ENCODE measurements around the gene KCNC4. TPM values are rescaled to one million over a fixed set of nuclear protein-coding genes. Genes with fewer than 3 reads are reported as not detected.

KCNC4 gene
- 1 to 10 TPM; 1.8 to 1.9 TPM for polyA plus RNA-seq

GRCh38 chr1:110209715-110210603 is at the start of gene KCNC4:
TSS of gene KCNC4 (plus strand) at chr1:110210314. CDS start at chr1:110211500, 1,186 bp downstream.
- 2 to 3% methylated on average over 57 to 103 of the region's 103 CpGs for WGBS, 2 donors
- Histone ChIP-seq H3K4me3 (ENCODE audit: low read depth in 1 of 2, low read length in 2 of 2) (peak within 1 kb of the TSS; percentile 61 to 62), H3K27ac (ENCODE audit: low read depth in 2 of 2, low read length in 1 of 2) (peak within 1 kb of the TSS; percentile 84 to 94), H3K36me3 (ENCODE audit: control insufficient read depth in 2 of 2, insufficient read depth in 2 of 2, low read length in 1 of 2) (no peaks in the 10 kb centered on the region), H3K4me1 (ENCODE audit: control insufficient read depth in 2 of 2, insufficient read depth in 2 of 2, low read length in 1 of 2) (peaks cover 2 to 23% of the 10 kb centered on the region in 2 donors), H3K9me3 (ENCODE audit: control insufficient read depth in 2 of 2, insufficient read depth in 1 of 2, low read depth in 1 of 2, low read length in 1 of 2) (no peaks in the 10 kb centered on the region), H3K27me3 (ENCODE audit: control insufficient read depth in 1 of 2, insufficient read depth in 2 of 2, low read length in 2 of 2) (no peaks in the 10 kb centered on the region)

DNA sequence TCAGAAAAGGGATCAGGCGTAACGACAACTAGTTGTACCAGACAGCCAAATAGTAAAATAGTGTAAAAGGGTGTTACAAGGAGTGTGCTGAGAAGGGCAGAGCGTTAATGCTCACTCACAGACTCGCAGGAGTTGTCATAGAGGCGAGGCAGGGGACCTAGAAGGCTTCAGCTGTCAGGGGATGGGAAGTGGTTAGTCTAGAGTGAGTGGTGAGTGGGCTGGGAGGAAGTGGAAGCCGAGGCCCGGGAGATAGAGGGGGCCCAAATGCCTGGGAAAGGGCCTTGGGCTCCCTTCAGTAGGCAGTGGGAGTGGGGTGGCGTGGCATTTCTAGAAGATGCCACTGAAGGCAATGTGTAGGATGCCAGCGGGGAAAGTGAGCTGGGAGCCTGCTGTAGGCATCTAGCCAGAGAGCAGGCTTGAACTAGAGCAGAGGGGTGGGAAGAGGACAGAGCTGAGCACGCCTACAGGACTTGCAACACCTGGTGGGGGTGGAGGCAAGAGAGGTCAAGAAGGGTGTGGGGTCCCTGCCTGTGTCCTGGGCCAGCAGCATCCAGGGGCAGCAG is 49.5 kb upstream of the KCNC4 start:
- Histone ChIP-seq H3K27ac (ENCODE audit: low read depth in 2 of 2, low read length in 1 of 2) (no peak overlapping the region), H3K9me3 (ENCODE audit: control insufficient read depth in 2 of 2, insufficient read depth in 1 of 2, low read depth in 1 of 2, low read length in 1 of 2) (peaks cover 0 to 2% of the 10 kb centered on the region in 2 donors), H3K27me3 (ENCODE audit: control insufficient read depth in 1 of 2, insufficient read depth in 2 of 2, low read length in 2 of 2) (no peaks in the 10 kb centered on the region), H3K4me1 (ENCODE audit: control insufficient read depth in 2 of 2, insufficient read depth in 2 of 2, low read length in 1 of 2) (no peaks in the 10 kb centered on the region), H3K36me3 (ENCODE audit: control insufficient read depth in 2 of 2, insufficient read depth in 2 of 2, low read length in 1 of 2) (no peaks in the 10 kb centered on the region), H3K4me3 (ENCODE audit: low read depth in 1 of 2, low read length in 2 of 2) (no peak overlapping the region)
- WGBS, 2 donors: 57 to 62% methylated on average over 10 of the region's 10 CpGs

DNA sequence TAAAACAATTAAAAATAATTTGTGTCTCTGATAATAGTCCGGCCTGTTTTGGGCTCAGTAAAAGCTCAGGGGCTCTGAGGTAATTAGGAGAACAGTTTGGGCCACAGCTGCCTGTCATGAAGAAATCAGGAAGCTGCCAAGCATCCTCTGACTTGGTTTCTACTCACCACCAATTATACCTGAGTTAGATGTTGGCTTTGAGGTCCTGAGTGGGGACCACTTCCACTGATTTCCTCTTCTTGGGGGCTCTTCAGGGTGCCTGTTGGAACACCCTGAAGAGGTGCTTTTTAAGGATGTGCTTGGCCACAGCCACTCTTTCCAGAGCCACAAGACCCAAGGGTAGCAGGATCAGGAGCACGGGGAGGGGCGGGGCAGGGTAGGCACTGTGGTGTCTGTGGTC is 48.9 kb upstream of the KCNC4 start:
- Histone ChIP-seq H3K9me3 (ENCODE audit: control insufficient read depth in 2 of 2, insufficient read depth in 1 of 2, low read depth in 1 of 2, low read length in 1 of 2) (peaks cover 0 to 2% of the 10 kb centered on the region in 2 donors), H3K27me3 (ENCODE audit: control insufficient read depth in 1 of 2, insufficient read depth in 2 of 2, low read length in 2 of 2) (no peaks in the 10 kb centered on the region), H3K4me1 (ENCODE audit: control insufficient read depth in 2 of 2, insufficient read depth in 2 of 2, low read length in 1 of 2) (no peaks in the 10 kb centered on the region), H3K36me3 (ENCODE audit: control insufficient read depth in 2 of 2, insufficient read depth in 2 of 2, low read length in 1 of 2) (no peaks in the 10 kb centered on the region), H3K27ac (ENCODE audit: low read depth in 2 of 2, low read length in 1 of 2) (no peak overlapping the region), H3K4me3 (ENCODE audit: low read depth in 1 of 2, low read length in 2 of 2) (no peak overlapping the region)
- 91 to 92% methylated on average over 3 of the region's 3 CpGs for WGBS, 2 donors

- Histone ChIP-seq H3K27ac (ENCODE audit: low read depth in 2 of 2, low read length in 1 of 2) (no peak overlapping the region), H3K4me3 (ENCODE audit: low read depth in 1 of 2, low read length in 2 of 2) (no peak overlapping the region), H3K4me1 (ENCODE audit: control insufficient read depth in 2 of 2, insufficient read depth in 2 of 2, low read length in 1 of 2) (no peaks in the 10 kb centered on the region), H3K36me3 (ENCODE audit: control insufficient read depth in 2 of 2, insufficient read depth in 2 of 2, low read length in 1 of 2) (no peaks in the 10 kb centered on the region), H3K27me3 (ENCODE audit: control insufficient read depth in 1 of 2, insufficient read depth in 2 of 2, low read length in 2 of 2) (no peaks in the 10 kb centered on the region), H3K9me3 (ENCODE audit: control insufficient read depth in 2 of 2, insufficient read depth in 1 of 2, low read depth in 1 of 2, low read length in 1 of 2) (peaks cover 0 to 2% of the 10 kb centered on the region in 2 donors)
- 86 to 89% methylated on average over 11 of the region's 11 CpGs for WGBS, 2 donors
Measured at GRCh38 chr1:110161849-110162248, 48.3 kb upstream of the KCNC4 start.

- Histone ChIP-seq H3K9me3 (ENCODE audit: control insufficient read depth in 2 of 2, insufficient read depth in 1 of 2, low read depth in 1 of 2, low read length in 1 of 2) (peaks cover 0 to 2% of the 10 kb centered on the region in 2 donors), H3K4me1 (ENCODE audit: control insufficient read depth in 2 of 2, insufficient read depth in 2 of 2, low read length in 1 of 2) (no peaks in the 10 kb centered on the region), H3K27ac (ENCODE audit: low read depth in 2 of 2, low read length in 1 of 2) (no peak overlapping the region), H3K4me3 (ENCODE audit: low read depth in 1 of 2, low read length in 2 of 2) (no peak overlapping the region), H3K36me3 (ENCODE audit: control insufficient read depth in 2 of 2, insufficient read depth in 2 of 2, low read length in 1 of 2) (no peaks in the 10 kb centered on the region), H3K27me3 (ENCODE audit: control insufficient read depth in 1 of 2, insufficient read depth in 2 of 2, low read length in 2 of 2) (no peaks in the 10 kb centered on the region)
- 36 to 43% methylated on average over 7 of the region's 7 CpGs for WGBS, 2 donors
Measured at GRCh38 chr1:110163591-110163990, 46.5 kb upstream of the KCNC4 start.

DNA sequence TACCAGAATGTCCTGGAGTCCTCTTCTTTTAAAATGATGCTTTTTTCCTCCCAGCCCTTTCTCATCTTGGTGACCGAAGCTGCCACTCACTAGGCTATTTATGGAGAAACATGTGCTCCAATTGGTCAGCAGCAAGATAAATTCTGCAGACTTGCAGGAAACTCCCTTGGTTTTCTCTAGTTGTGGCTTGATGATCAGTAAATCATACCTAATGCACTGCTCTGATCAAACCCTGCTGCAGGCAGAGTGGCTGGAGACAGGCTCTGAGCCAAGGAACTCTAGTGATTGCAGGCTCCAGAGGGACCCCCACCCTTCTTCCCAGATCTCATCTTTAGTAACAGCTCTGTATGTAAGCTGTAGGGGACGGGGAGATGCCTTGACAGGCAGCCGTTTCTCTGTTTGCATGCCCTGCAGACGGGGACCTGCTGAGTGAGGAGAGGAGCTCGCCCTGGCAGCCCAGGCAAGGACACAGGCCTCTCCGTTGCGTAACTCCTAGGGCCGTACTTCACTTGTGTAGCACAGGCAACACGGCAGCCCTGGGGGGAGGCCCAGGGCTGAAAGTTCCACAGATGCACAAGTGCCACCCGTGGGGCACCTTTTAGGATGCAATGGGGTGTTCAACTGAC is 45.3 kb upstream of the KCNC4 start:
- no peak overlapping the region for H3K27ac ChIP-seq (ENCODE audit: low read depth in 2 of 2, low read length in 1 of 2)
- no peaks in the 10 kb centered on the region for H3K27me3 ChIP-seq (ENCODE audit: control insufficient read depth in 1 of 2, insufficient read depth in 2 of 2, low read length in 2 of 2)
- H3K9me3 ChIP-seq (ENCODE audit: control insufficient read depth in 2 of 2, insufficient read depth in 1 of 2, low read depth in 1 of 2, low read length in 1 of 2): peaks cover 0 to 2% of the 10 kb centered on the region in 2 donors
- H3K4me3 ChIP-seq (ENCODE audit: low read depth in 1 of 2, low read length in 2 of 2): no peak overlapping the region
- no peaks in the 10 kb centered on the region for H3K36me3 ChIP-seq (ENCODE audit: control insufficient read depth in 2 of 2, insufficient read depth in 2 of 2, low read length in 1 of 2)
- H3K4me1 ChIP-seq (ENCODE audit: control insufficient read depth in 2 of 2, insufficient read depth in 2 of 2, low read length in 1 of 2): no peaks in the 10 kb centered on the region
- WGBS, 2 donors: 59 to 60% methylated on average over 10 of the region's 10 CpGs

- Histone ChIP-seq H3K9me3 (ENCODE audit: control insufficient read depth in 2 of 2, insufficient read depth in 1 of 2, low read depth in 1 of 2, low read length in 1 of 2) (peaks cover 0 to 2% of the 10 kb centered on the region in 2 donors), H3K36me3 (ENCODE audit: control insufficient read depth in 2 of 2, insufficient read depth in 2 of 2, low read length in 1 of 2) (no peaks in the 10 kb centered on the region), H3K27me3 (ENCODE audit: control insufficient read depth in 1 of 2, insufficient read depth in 2 of 2, low read length in 2 of 2) (no peaks in the 10 kb centered on the region), H3K27ac (ENCODE audit: low read depth in 2 of 2, low read length in 1 of 2) (no peak overlapping the region), H3K4me3 (ENCODE audit: low read depth in 1 of 2, low read length in 2 of 2) (no peak overlapping the region), H3K4me1 (ENCODE audit: control insufficient read depth in 2 of 2, insufficient read depth in 2 of 2, low read length in 1 of 2) (no peaks in the 10 kb centered on the region)
- WGBS, 2 donors: 72 to 82% methylated on average over 6 of the region's 6 CpGs
Measured at GRCh38 chr1:110165761-110166231, 44.3 kb upstream of the KCNC4 start.

DNA sequence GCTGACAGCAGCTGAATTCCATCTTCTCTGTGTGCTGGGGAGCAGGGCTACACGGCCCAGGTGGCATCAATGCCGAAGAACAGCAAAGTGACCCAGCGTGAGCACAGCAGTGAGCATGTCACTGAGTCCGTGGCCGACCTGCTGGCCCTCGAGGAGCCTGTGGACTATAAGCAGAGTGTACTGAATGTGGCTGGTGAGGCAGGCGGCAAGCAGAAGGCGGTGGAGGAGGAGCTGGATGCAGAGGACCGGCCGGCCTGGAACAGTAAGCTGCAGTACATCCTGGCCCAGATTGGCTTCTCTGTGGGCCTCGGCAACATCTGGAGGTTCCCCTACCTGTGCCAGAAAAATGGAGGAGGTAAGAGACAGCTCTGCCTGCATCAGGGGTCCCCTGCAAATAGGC is 43.3 kb upstream of the KCNC4 start:
- no peaks in the 10 kb centered on the region for H3K36me3 ChIP-seq (ENCODE audit: control insufficient read depth in 2 of 2, insufficient read depth in 2 of 2, low read length in 1 of 2)
- H3K4me3 ChIP-seq (ENCODE audit: low read depth in 1 of 2, low read length in 2 of 2): no peak overlapping the region
- WGBS, 2 donors: 85 to 91% methylated on average over 11 of the region's 11 CpGs

GRCh38 chr1:110170766-110171733 is 39.1 kb upstream of the KCNC4 start:
- Histone ChIP-seq H3K4me1 (ENCODE audit: control insufficient read depth in 2 of 2, insufficient read depth in 2 of 2, low read length in 1 of 2) (no peaks in the 10 kb centered on the region), H3K36me3 (ENCODE audit: control insufficient read depth in 2 of 2, insufficient read depth in 2 of 2, low read length in 1 of 2) (no peaks in the 10 kb centered on the region), H3K4me3 (ENCODE audit: low read depth in 1 of 2, low read length in 2 of 2) (no peak overlapping the region), H3K27ac (ENCODE audit: low read depth in 2 of 2, low read length in 1 of 2) (no peak overlapping the region), H3K9me3 (ENCODE audit: control insufficient read depth in 2 of 2, insufficient read depth in 1 of 2, low read depth in 1 of 2, low read length in 1 of 2) (no peaks in the 10 kb centered on the region), H3K27me3 (ENCODE audit: control insufficient read depth in 1 of 2, insufficient read depth in 2 of 2, low read length in 2 of 2) (no peaks in the 10 kb centered on the region)
- 55 to 62% methylated on average over 13 of the region's 13 CpGs for WGBS, 2 donors

More for the DNA sequence above, 43.3 kb upstream of the KCNC4 start:
- Histone ChIP-seq H3K9me3 (ENCODE audit: control insufficient read depth in 2 of 2, insufficient read depth in 1 of 2, low read depth in 1 of 2, low read length in 1 of 2) (no peaks in the 10 kb centered on the region), H3K4me1 (ENCODE audit: control insufficient read depth in 2 of 2, insufficient read depth in 2 of 2, low read length in 1 of 2) (no peaks in the 10 kb centered on the region), H3K27ac (ENCODE audit: low read depth in 2 of 2, low read length in 1 of 2) (no peak overlapping the region), H3K27me3 (ENCODE audit: control insufficient read depth in 1 of 2, insufficient read depth in 2 of 2, low read length in 2 of 2) (no peaks in the 10 kb centered on the region)
